Urinary bladder (tissue), 4 donors: ENCODE data around the gene CEL. TPM values are rescaled to one million over a fixed set of nuclear protein-coding genes. Genes with fewer than 3 reads are reported as not detected.
A peak's percentile ranks its signal among the peaks of the same experiment; 100 is the strongest.
"Not testable (repeated sequence)": the region's sequence is repeated elsewhere in the genome, so short reads cannot be mapped to it uniquely, and the experiment has no call there.

Source experiments
- DNase-seq: peaks from one replicate; pipeline ENCODE4 v3.0.0-alpha.2; 2015; ENCODE audit errors: extremely low spot score
- H3K27ac ChIP-seq: one replicate; pipeline ENCODE4 v1.5.1; 2013; ENCODE audit warnings: low read depth, mild to moderate bottlenecking, moderate library complexity
- H3K36me3 ChIP-seq: one replicate; pipeline ENCODE4 v1.6.1; 2013; ENCODE audit warnings: mild to moderate bottlenecking, moderate library complexity; ENCODE audit not compliant: insufficient read depth
- H3K4me1 ChIP-seq: one replicate; pipeline ENCODE4 v1.6.1; 2013; ENCODE audit warnings: mild to moderate bottlenecking, moderate library complexity; ENCODE audit not compliant: insufficient read depth
- H3K4me3 ChIP-seq: one replicate; pipeline ENCODE4 v1.5.1; 2013; ENCODE audit warnings: low read depth, low read length
- WGBS: extraction: QIAGEN DNeasy Blood & Tissue Kit; methylation state at CpG from one replicate; pipeline ENCODE4 v1.1.7; 2013; 5-methylcytosine and 5-hydroxymethylcytosine counted together
- polyA plus RNA-seq: library from polyadenylated mRNA; stranded (reverse); fragments of 200-250 nt; gene quantifications from one replicate; pipeline ENCODE4 v1.2.3, GENCODE V29; 2013
- total RNA-seq: library from RNA; depleted of rRNA; stranded (reverse); fragments of >200 nt; gene quantifications from one replicate; pipeline ENCODE4 v1.2.3, GENCODE V29; 2014
- donor health status: healthy with polysubstance abuse.
- donor health status: healthy.

The CEL gene
- total RNA-seq (0.95 TPM), polyA plus RNA-seq (1.4 TPM)

- not testable (repeated sequence) for H3K27ac ChIP-seq, H3K4me3 ChIP-seq, DNase-seq, H3K4me1 ChIP-seq, H3K36me3 ChIP-seq
- WGBS, result 70% methylated on average over 3 of the region's 9 CpGs
Observed at GRCh38 chr9:133061764-133062145, at the start of gene CEL. Gene CEL (plus strand): TSS chr9:133061981. CDS start chr9:133062003, 22 bp downstream.

GRCh38 chr9:133014696-133015095 lies 47.1 kb upstream of the CEL start:
- no peak for DNase-seq
- Histone ChIP-seq H3K27ac (no peak overlapping the region), H3K4me3 (no peak overlapping the region), H3K4me1 (no peaks in the 10 kb centered on the region), H3K36me3 (no peaks in the 10 kb centered on the region)
- WGBS, result 91% methylated on average over 5 of the region's 5 CpGs

GRCh38 chr9:133023117-133023890 lies 38.5 kb upstream of the CEL start:
- H3K4me3 ChIP-seq, result no peak overlapping the region
- no peak for DNase-seq
- H3K4me1 ChIP-seq, result no peaks in the 10 kb centered on the region
- WGBS, result 71% methylated on average over 26 of the region's 26 CpGs
- no peak overlapping the region for H3K27ac ChIP-seq
- H3K36me3 ChIP-seq, result no peaks in the 10 kb centered on the region

GRCh38 chr9:133026426-133026825 lies 35.4 kb upstream of the CEL start:
- H3K4me3 ChIP-seq, result no peak overlapping the region
- DNase-seq, result no peak
- WGBS, result 54% methylated on average over 3 of the region's 3 CpGs
- H3K36me3 ChIP-seq, result no peaks in the 10 kb centered on the region
- H3K27ac ChIP-seq, result no peak overlapping the region
- H3K4me1 ChIP-seq, result no peaks in the 10 kb centered on the region

DNA sequence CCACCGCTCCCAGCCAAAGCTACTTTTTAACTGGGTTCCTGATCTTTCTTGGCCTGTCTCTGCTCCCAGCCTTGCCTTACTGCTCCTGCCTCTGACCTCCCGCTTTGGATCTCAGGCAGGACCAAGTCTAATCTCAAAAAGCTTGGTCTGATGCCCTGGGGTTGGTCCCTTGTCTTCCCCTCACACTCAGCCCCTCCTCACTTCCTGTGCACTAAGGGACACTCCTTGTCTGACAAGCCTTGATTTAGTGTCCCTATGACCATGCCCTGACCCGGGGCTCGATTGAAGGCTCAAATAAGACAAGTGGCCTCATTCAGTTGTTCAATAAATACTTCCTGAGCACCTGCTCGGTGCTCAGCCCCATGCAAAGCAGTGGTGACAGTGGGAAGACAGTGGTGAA lies 34.6 kb upstream of the CEL start:
- no peak for DNase-seq
- H3K4me1 ChIP-seq, result peaks cover 1% of the 10 kb centered on the region
- H3K27ac ChIP-seq, result no peak overlapping the region
- no peaks in the 10 kb centered on the region for H3K36me3 ChIP-seq
- H3K4me3 ChIP-seq, result no peak overlapping the region
- WGBS, result 53% methylated on average over 5 of the region's 5 CpGs

- DNase-seq, result no peak
- Histone ChIP-seq H3K4me3 (no peak overlapping the region), H3K27ac (no peak overlapping the region), H3K4me1 (peaks cover 4% of the 10 kb centered on the region), H3K36me3 (no peaks in the 10 kb centered on the region)
- 76% methylated on average over 3 of the region's 3 CpGs for WGBS
Observed at GRCh38 chr9:133028221-133028620, 33.6 kb upstream of the CEL start.

DNA sequence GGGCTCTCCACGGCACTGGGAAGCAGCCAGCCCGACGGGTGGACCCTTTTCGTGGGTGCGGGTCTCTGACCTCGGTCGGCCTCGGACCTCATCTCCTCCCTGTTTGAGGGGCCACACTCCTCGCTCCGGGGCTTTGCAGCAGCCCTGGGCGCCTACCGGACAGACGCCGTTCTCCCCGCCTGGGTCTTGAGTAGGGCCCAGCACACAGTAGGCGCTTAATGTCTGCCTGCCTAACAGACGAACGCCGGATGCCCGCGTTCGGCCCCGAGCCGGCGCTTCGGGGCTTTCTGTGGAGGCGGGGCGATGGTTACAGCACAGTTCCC lies 31.8 kb upstream of the CEL start:
- H3K27ac ChIP-seq, result peak overlapping the region; percentile 91
- DNase-seq, result no peak
- H3K4me3 ChIP-seq, result peak overlapping the region; percentile 81
- under 1% methylated on average over 28 of the region's 28 CpGs for WGBS
- peaks cover 4% of the 10 kb centered on the region for H3K4me1 ChIP-seq
- no peaks in the 10 kb centered on the region for H3K36me3 ChIP-seq

DNA sequence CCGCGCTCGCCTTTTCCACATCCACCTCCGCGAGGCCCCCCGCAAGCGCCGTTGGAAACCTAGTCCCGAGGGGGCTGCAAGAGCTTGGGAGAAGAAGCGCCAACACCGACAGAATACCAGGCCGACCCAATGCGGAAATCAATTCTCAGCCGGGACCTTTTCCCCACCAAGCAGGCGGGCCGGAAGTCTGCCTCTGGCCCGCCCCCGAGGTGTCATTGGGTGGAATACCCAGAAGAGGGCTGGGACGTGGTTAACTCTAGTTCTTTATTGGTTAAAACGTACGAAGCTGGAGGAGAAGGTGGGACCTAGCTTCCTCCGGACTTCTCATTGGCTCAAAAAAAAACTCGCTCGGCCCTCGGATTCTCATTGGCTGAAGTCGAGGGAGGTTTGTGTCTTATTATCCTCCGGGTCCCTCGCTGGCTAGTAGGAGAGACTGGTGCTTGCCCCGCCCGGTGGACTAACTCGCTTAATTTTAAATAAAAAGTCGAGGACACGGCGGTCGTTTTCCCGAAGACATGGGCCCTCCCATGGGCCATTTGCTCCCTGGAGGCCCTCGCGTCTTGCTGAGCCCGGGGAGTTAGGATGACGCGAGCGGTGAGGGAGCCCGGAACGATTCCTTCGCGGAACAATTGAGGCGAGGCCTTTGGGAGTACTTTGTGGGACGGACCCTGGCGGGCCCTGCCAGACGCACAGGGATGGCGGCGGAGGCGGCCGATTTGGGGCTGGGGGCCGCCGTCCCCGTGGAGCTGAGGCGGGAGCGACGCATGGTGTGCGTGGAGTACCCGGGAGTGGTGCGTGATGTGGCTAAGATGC lies 31.3 kb upstream of the CEL start, which contains the start of gene GTF3C5:
GTF3C5 (plus strand) TSS at position 681 of the 813 bp plus-strand sequence; CDS start at position 696, 15 bp downstream.
- Histone ChIP-seq H3K36me3 (no peaks in the 10 kb centered on the region), H3K4me3 (peak within 1 kb of the TSS; percentile 81), H3K27ac (peak within 1 kb of the TSS; percentile 91), H3K4me1 (peaks cover 4% of the 10 kb centered on the region)
- under 1% methylated on average over 63 of the region's 63 CpGs for WGBS
- peak; percentile 99 for DNase-seq

GRCh38 chr9:133031130-133031422 lies 30.7 kb upstream of the CEL start:
- WGBS, result under 1% methylated on average over 16 of the region's 16 CpGs
- no peak for DNase-seq
- peaks cover 4% of the 10 kb centered on the region for H3K4me1 ChIP-seq

DNA sequence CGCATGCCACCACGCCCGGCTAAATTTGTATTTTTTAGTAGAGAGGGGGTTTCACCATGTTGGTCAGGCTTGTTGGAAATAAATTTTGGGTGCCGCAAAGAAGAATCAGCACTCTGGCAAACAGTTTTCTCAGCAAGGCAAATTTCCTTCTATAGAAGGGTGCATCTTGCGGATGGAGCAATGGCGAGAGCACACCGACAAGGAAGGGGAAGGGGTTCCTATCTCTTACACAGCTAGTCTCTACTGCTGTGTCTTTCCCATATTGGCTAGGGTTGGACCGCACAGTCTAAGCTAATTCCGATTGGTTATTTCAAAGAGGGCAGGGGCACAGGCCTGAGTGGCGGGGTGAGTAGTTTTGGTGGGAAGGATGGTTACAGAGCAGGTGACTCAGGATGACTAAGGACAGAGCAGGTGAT lies 30.3 kb upstream of the CEL start:
- Histone ChIP-seq H3K4me3 (peak overlapping the region; percentile 59), H3K27ac (no peak overlapping the region), H3K36me3 (no peaks in the 10 kb centered on the region), H3K4me1 (peaks cover 4% of the 10 kb centered on the region)
- 58% methylated on average over 10 of the region's 10 CpGs for WGBS
- DNase-seq, result no peak

More at GRCh38 chr9:133031130-133031422, 30.7 kb upstream of the CEL start:
- H3K27ac ChIP-seq, result no peak overlapping the region
- peak overlapping the region; percentile 59 for H3K4me3 ChIP-seq
- no peaks in the 10 kb centered on the region for H3K36me3 ChIP-seq

GRCh38 chr9:133032171-133032570 lies 29.6 kb upstream of the CEL start:
- no peak for DNase-seq
- no peak overlapping the region for H3K27ac ChIP-seq
- H3K4me3 ChIP-seq, result no peak overlapping the region
- peaks cover 4% of the 10 kb centered on the region for H3K4me1 ChIP-seq
- H3K36me3 ChIP-seq, result no peaks in the 10 kb centered on the region
- 95% methylated on average over 10 of the region's 10 CpGs for WGBS

DNA sequence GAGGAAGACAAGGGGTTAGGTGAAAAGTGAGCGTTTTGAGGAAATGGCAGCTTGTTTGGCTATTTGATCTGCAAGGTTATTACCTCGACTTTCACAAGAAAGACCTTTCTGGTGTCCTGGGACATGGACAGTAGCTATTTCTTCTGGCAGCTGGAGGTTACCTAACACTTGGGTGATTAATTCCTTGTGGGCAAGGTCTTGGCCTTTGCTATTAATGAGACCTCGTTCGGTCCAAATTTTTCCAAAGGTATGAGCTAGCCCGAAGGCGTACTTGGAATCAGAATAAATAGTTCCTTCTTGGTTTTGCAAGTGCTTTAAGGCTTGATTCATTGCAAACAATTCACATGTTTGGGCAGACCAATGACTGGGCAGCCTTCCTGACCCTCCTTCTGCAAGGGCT lies 26.1 kb upstream of the CEL start:
- Histone ChIP-seq H3K4me1 (peaks cover 4% of the 10 kb centered on the region), H3K36me3 (no peaks in the 10 kb centered on the region), H3K27ac (no peak overlapping the region), H3K4me3 (no peak overlapping the region)
- no peak for DNase-seq
- 91% methylated on average over 6 of the region's 6 CpGs for WGBS

- H3K4me1 ChIP-seq, result no peaks in the 10 kb centered on the region
- H3K4me3 ChIP-seq, result no peak overlapping the region
- 94% methylated on average over 25 of the region's 25 CpGs for WGBS
- DNase-seq, result no peak
- H3K27ac ChIP-seq, result no peak overlapping the region
- H3K36me3 ChIP-seq, result peaks cover 3% of the 10 kb centered on the region
Observed at GRCh38 chr9:133037775-133038515, 23.8 kb upstream of the CEL start.
